ENCODE data around the gene NDUFC2. TPM values are rescaled to one million over a fixed set of nuclear protein-coding genes. Genes with fewer than 3 reads are reported as not detected.

The NDUFC2 gene
- total and polyA plus RNA-seq, 2 of the 13 experiments (the other 11 are each of a cell fraction or from before 2014, with no cell fraction given) = 256 to 363 TPM

GRCh38 chr11:78022397-78023396 lies 57.0 kb downstream of the NDUFC2 start, which contains the start of gene KCTD14 (continued):
- TF ChIP-seq BCL3 (CRISPR knock-in tag; IDR thresholded peaks at IDR 0.05) = peak; percentile 64
- TF ChIP-seq PAX8 (CRISPR knock-in tag; IDR thresholded peaks at IDR 0.05; ENCODE audit: borderline replicate concordance) = no peak
- TF ChIP-seq ZNF777 (CRISPR knock-in tag; IDR thresholded peaks at IDR 0.05) = peak; percentile 68
- no peak for TF ChIP-seq TP53 (CRISPR knock-in tag; conservative IDR thresholded peaks at IDR 0.05)
- no peak for TF ChIP-seq SRSF1 (optimal IDR thresholded peaks at IDR 0.05; ENCODE audit: low read depth, low read length)
- peak; percentile 85 for TF ChIP-seq ZNF350 (CRISPR knock-in tag; IDR thresholded peaks at IDR 0.05; ENCODE audit: borderline replicate concordance, low read depth)
- TF ChIP-seq, protein P1, sequence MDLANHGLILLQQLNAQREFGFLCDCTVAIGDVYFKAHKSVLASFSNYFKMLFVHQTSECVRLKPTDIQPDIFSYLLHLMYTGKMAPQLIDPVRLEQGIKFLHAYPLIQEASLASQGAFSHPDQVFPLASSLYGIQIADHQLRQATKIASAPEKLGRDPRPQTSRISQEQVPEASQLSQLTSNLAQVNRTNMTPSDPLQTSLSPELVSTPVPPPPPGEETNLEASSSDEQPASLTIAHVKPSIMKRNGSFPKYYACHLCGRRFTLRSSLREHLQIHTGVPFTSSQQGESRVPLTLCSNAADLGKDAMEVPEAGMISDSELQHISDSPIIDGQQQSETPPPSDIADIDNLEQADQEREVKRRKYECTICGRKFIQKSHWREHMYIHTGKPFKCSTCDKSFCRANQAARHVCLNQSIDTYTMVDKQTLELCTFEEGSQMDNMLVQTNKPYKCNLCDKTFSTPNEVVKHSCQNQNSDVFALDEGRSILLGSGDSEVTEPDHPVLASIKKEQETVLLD (CRISPR knock-in tag; IDR thresholded peaks at IDR 0.05; ENCODE audit: low read depth) = peak; percentile 60; the same call in 1 of the 2 replicates
- no peak for TF ChIP-seq FOSL2 (CRISPR knock-in tag; IDR thresholded peaks at IDR 0.05)
- TF ChIP-seq TSC22D2 (CRISPR knock-in tag; IDR thresholded peaks at IDR 0.05; ENCODE audit: borderline replicate concordance) = no peak
- 0 out of 2 replicates have a peak, but pooled peaks have one; percentile 42 for TF ChIP-seq KLF6 (CRISPR knock-in tag; IDR thresholded peaks at IDR 0.05)
- TF ChIP-seq ZMAT3 (CRISPR knock-in tag; conservative IDR thresholded peaks at IDR 0.05) = 0 out of 2 replicates have a peak, but pooled peaks have one; percentile 28
- 0 out of 2 replicates have a peak, but pooled peaks have one; percentile 50 for TF ChIP-seq ZNF101 (CRISPR knock-in tag; IDR thresholded peaks at IDR 0.05; ENCODE audit: borderline replicate concordance, low read depth)
- TF ChIP-seq HNF1B (CRISPR knock-in tag; IDR thresholded peaks at IDR 0.05) = no peak; the same call in 1 of the 2 replicates
- TF ChIP-seq STAG1 (CRISPR knock-in tag; IDR thresholded peaks at IDR 0.05) = 0 out of 2 replicates have a peak, but pooled peaks have one; percentile 6
- no peak for TF ChIP-seq EP300 (IDR thresholded peaks at IDR 0.05; ENCODE audit: low read depth in 2 of 2, low read length in 2 of 2)
- no peak for TF ChIP-seq EP300 (CRISPR knock-in tag; IDR thresholded peaks at IDR 0.05; ENCODE audit: borderline replicate concordance)
- 0 out of 2 replicates have a peak, but pooled peaks have one; percentile 46 for TF ChIP-seq PCBP1 (IDR thresholded peaks at IDR 0.05; ENCODE audit: borderline replicate concordance, low read depth, low read length)
- TF ChIP-seq MLLT10 (CRISPR knock-in tag; IDR thresholded peaks at IDR 0.05) = no peak
- 0 out of 2 replicates have a peak, but pooled peaks have one; percentile 75 for TF ChIP-seq ZBTB7A (CRISPR knock-in tag; IDR thresholded peaks at IDR 0.05)
- no peak for TF ChIP-seq ZNF17 (CRISPR knock-in tag; IDR thresholded peaks at IDR 0.05)
- peak; percentile 79; the same call in 1 of the 2 replicates for TF ChIP-seq ZNF691 (CRISPR knock-in tag; IDR thresholded peaks at IDR 0.05; ENCODE audit: borderline replicate concordance, low read depth)
- TF ChIP-seq ARNTL (CRISPR knock-in tag; IDR thresholded peaks at IDR 0.05) = 0 out of 2 replicates have a peak, but pooled peaks have one; percentile 48
- TF ChIP-seq ZFP36L1 (CRISPR knock-in tag; IDR thresholded peaks at IDR 0.05) = no peak
